ENCODE data around the gene ZMYM2. TPM values are rescaled to one million over a fixed set of nuclear protein-coding genes. Genes with fewer than 3 reads are reported as not detected.

Gene ZMYM2
- total and polyA plus RNA-seq, 2 of the 13 experiments (the other 11 are each of a cell fraction or from before 2014, with no cell fraction given): 22.4 to 40.8 TPM

GRCh38 chr13:20127562-20128458 is 169.3 kb downstream of the ZMYM2 start (continued):
- TF ChIP-seq MAFK (conservative IDR thresholded peaks at IDR 0.05 in 1 of 2, IDR thresholded peaks at IDR 0.05 in 1 of 2; ENCODE audit: low read length in 2 of 2) (peak in 1 of 2 experiments; percentile 14; a peak in 1 of 4 replicates), JUNB (CRISPR knock-in tag; IDR thresholded peaks at IDR 0.05; ENCODE audit: borderline replicate concordance) (no peak), MAFF (IDR thresholded peaks at IDR 0.05; ENCODE audit: low read depth, low read length) (peak; percentile 17; the same call in 1 of the 2 replicates), ZNF660 (CRISPR knock-in tag; IDR thresholded peaks at IDR 0.05; ENCODE audit: borderline replicate concordance, low read depth) (no peak), TEAD3 (CRISPR knock-in tag; optimal IDR thresholded peaks at IDR 0.05; ENCODE audit: borderline replicate concordance) (no peak), SRSF1 (optimal IDR thresholded peaks at IDR 0.05; ENCODE audit: low read depth, low read length) (peak; percentile 32), ZNF124 (CRISPR knock-in tag; IDR thresholded peaks at IDR 0.05) (peak; percentile 9), ZBTB25 (CRISPR knock-in tag; IDR thresholded peaks at IDR 0.05) (no peak), CCAR2 (optimal IDR thresholded peaks at IDR 0.05; ENCODE audit: low read depth, low read length) (no peak), SRF (IDR thresholded peaks at IDR 0.05; ENCODE audit: low read depth, low read length) (no peak), PHF5A (CRISPR knock-in tag; IDR thresholded peaks at IDR 0.05; ENCODE audit: low read depth, unreplicated experiment) (no peak), POGZ (CRISPR knock-in tag; IDR thresholded peaks at IDR 0.05) (peak; percentile 70), ZNF609 (CRISPR knock-in tag; IDR thresholded peaks at IDR 0.05; ENCODE audit: borderline replicate concordance) (no peak), TEF (CRISPR knock-in tag; IDR thresholded peaks at IDR 0.05) (no peak), NCOA5 (CRISPR knock-in tag; IDR thresholded peaks at IDR 0.05) (no peak), FLYWCH1 (CRISPR knock-in tag; IDR thresholded peaks at IDR 0.05) (no peak), ZKSCAN8 (CRISPR knock-in tag; IDR thresholded peaks at IDR 0.05; ENCODE audit: borderline replicate concordance) (no peak), FOSL1 (CRISPR knock-in tag; IDR thresholded peaks at IDR 0.05; ENCODE audit: borderline replicate concordance) (no peak; the same call in 1 of the 2 replicates), ZNF552 (CRISPR knock-in tag; IDR thresholded peaks at IDR 0.05; ENCODE audit: borderline replicate concordance) (0 out of 2 replicates have a peak, but pooled peaks have one; percentile 39), FOXO1 (CRISPR knock-in tag; IDR thresholded peaks at IDR 0.05) (0 out of 2 replicates have a peak, but pooled peaks have one; percentile 6), MAX (IDR thresholded peaks at IDR 0.05) (peak; percentile 66), SP5 (CRISPR knock-in tag; IDR thresholded peaks at IDR 0.05; ENCODE audit: borderline replicate concordance, low read depth) (peak; percentile 23; the same call in 1 of the 2 replicates), ZBTB3 (CRISPR knock-in tag; IDR thresholded peaks at IDR 0.05; ENCODE audit: borderline replicate concordance, low read depth) (no peak)
